B cell (primary cell): ENCODE measurements around the gene TDRD9. TPM values are rescaled to one million over a fixed set of nuclear protein-coding genes. Genes with fewer than 3 reads are reported as not detected.

Source experiments
- ATAC-seq: fragments of 200-7000 bp; cut with Tn5 transposase; one replicate; pipeline ENCODE4 v1.10.0; 2021; ENCODE audit warnings: low read depth, mild to moderate bottlenecking, moderate number of reproducible peaks, moderate library complexity
- CTCF ChIA-PET: fragments of 350-600 bp; sonication (Branson Sonifier 250); formaldehyde crosslinking; loops from one replicate; lab custom pipeline; 2021; ENCODE audit warnings: antibody characterized with exemption, inconsistent platforms; lab: Charles Lee
- POLR2A ChIA-PET: fragments of 350-600 bp; sonication (Branson Sonifier 250); formaldehyde crosslinking; loops from one replicate; lab custom pipeline; 2021; ENCODE audit warnings: antibody characterized with exemption; lab: Charles Lee
- DNase-seq: peaks from one replicate; pipeline ENCODE4 v3.0.0; 2013
- H2AFZ ChIP-seq: 2 replicates; pipeline ENCODE4 v1.6.1; 2012; ENCODE audit warnings: mild to moderate bottlenecking, low read depth, low read length; ENCODE audit not compliant: insufficient read depth, poor library complexity, severe bottlenecking
- H3K27ac ChIP-seq, 2 donors: 1 replicate in 1 of 2; 2 replicates in 1 of 2; pipeline ENCODE4 v1.5.1; 2012 to 2013; ENCODE audit warnings: low read length in 2 of 2, mild to moderate bottlenecking in 2 of 2, moderate library complexity in 1 of 2
- H3K27me3 ChIP-seq, 4 experiments: fragments of 200-600 bp in 1 of 4; sonication (generic) in 1 of 4; replicated peaks in 1 of 4; 1 replicate in 2 of 4; 2 replicates in 2 of 4; pipeline versions ENCODE4 v1.6.1 to v1.7.0; 2013 to 2016; ENCODE audit warnings: low read length in 3 of 4, mild to moderate bottlenecking in 2 of 4, mixed read lengths in 1 of 4, moderate library complexity in 1 of 4; ENCODE audit not compliant: insufficient read depth in 4 of 4, control insufficient read depth in 3 of 4; ENCODE audit errors: control extremely low read depth in 1 of 4
- H3K36me3 ChIP-seq, 2 experiments: replicated peaks in 1 of 2; 1 replicate in 1 of 2; 2 replicates in 1 of 2; pipeline versions ENCODE4 v1.6.1 to v1.7.1; 2013; ENCODE audit warnings: low read length in 1 of 2; ENCODE audit not compliant: insufficient read depth in 2 of 2, control insufficient read depth in 1 of 2; ENCODE audit errors: control extremely low read depth in 1 of 2, extremely low read depth in 1 of 2
- H3K4me1 ChIP-seq, 2 donors: fragments of 200-600 bp in 1 of 2; sonication (generic) in 1 of 2; 1 replicate in 1 of 2; 2 replicates in 1 of 2; pipeline versions ENCODE4 v1.5.1 to v1.6.1; 2013 to 2017; ENCODE audit warnings: low read length in 2 of 2; ENCODE audit not compliant: control insufficient read depth in 2 of 2, insufficient read depth in 2 of 2
- H3K4me2 ChIP-seq: replicated peaks from 2 replicates; pipeline ENCODE3; 2012; ENCODE audit warnings: mild to moderate bottlenecking, low read depth, low read length; ENCODE audit not compliant: poor library complexity, severe bottlenecking
- H3K4me3 ChIP-seq, 5 experiments: fragments of 200-600 bp in 1 of 5; sonication (generic) in 1 of 5; 1 replicate in 3 of 5; 2 replicates in 2 of 5; pipeline versions ENCODE4 v1.5.1 to v1.7.0; 2011 to 2016; ENCODE audit warnings: low read length in 4 of 5, mild to moderate bottlenecking in 4 of 5, low read depth in 2 of 5, control low read depth in 1 of 5, moderate library complexity in 1 of 5; ENCODE audit not compliant: insufficient read depth in 1 of 5; ENCODE audit errors: control extremely low read depth in 1 of 5, extremely low read depth in 1 of 5
- H3K79me2 ChIP-seq: fragments of 200-600 bp; sonication (generic); one replicate; pipeline ENCODE4 v1.6.0; 2016; ENCODE audit warnings: low read length; ENCODE audit not compliant: control insufficient read depth, insufficient read depth
- H3K9ac ChIP-seq: fragments of 200-600 bp; sonication (generic); 2 replicates; pipeline ENCODE4 v1.6.1; 2017; ENCODE audit warnings: mild to moderate bottlenecking, low read length, moderate library complexity
- H3K9me3 ChIP-seq, 3 donors: one replicate each; pipeline versions ENCODE4 v1.6.1 to v1.7.1; 2013; ENCODE audit warnings: low read length in 2 of 3; ENCODE audit not compliant: control insufficient read depth in 2 of 3, insufficient read depth in 1 of 3; ENCODE audit errors: control extremely low read depth in 1 of 3
- H4K20me1 ChIP-seq: 2 replicates; pipeline ENCODE4 v1.6.0; 2012; ENCODE audit warnings: mild to moderate bottlenecking, low read length; ENCODE audit not compliant: insufficient read depth, control insufficient read depth, poor library complexity, severe bottlenecking
- H3K27ac Mint-ChIP-seq: one replicate; pipeline ENCODE4 v1.8.0; 2021; ENCODE audit warnings: mixed read lengths
- H3K27me3 Mint-ChIP-seq: one replicate; pipeline ENCODE4 v1.8.0; 2021; ENCODE audit warnings: mixed read lengths
- H3K4me1 Mint-ChIP-seq: one replicate; pipeline ENCODE4 v1.8.0; 2021; ENCODE audit warnings: mixed read lengths
- H3K4me3 Mint-ChIP-seq: one replicate; pipeline ENCODE4 v1.8.0; 2021; ENCODE audit warnings: mixed read lengths
- H3K9me3 Mint-ChIP-seq: one replicate; pipeline ENCODE4 v1.8.0; 2022; ENCODE audit warnings: mixed read lengths; ENCODE audit not compliant: insufficient read depth
- EZH2 ChIP-seq: IDR thresholded peaks from 2 replicates; pipeline ENCODE4 v1.6.1; 2012; ENCODE audit warnings: borderline replicate concordance, low read depth, mild to moderate bottlenecking, moderate library complexity, low read length; ENCODE audit not compliant: insufficient read depth, poor library complexity, severe bottlenecking
- WGBS: methylation state at CpG from one replicate; pipeline ENCODE4 v1.1.5; 2013; ENCODE audit warnings: missing lambda C conversion rate; ENCODE audit not compliant: insufficient coverage; 5-methylcytosine and 5-hydroxymethylcytosine counted together
- intact Hi-C: fragments of 100-400 bp; cut with micrococcal nuclease; formaldehyde crosslinking; loops from one replicate; pipeline ENCODE4 v1.10.0; 2022
- polyA plus RNA-seq: library from polyadenylated mRNA; depleted of rRNA; stranded (reverse); fragments of >200 nt; gene quantifications from 2 replicates; pipeline ENCODE4 v1.2.3, GENCODE V29; 2012
- total RNA-seq, 2 donors: library from RNA; stranded (reverse); fragments of 120-200 nt in 1 of 2; gene quantifications; 1 replicate in 1 of 2; 2 replicates in 1 of 2; pipeline versions ENCODE4 v1.2.3 to v1.2.4, GENCODE V29; 2013 to 2022
- TF ChIP-seq, protein P1 (sequence below): fragments of 200-600 bp; IDR thresholded peaks from one replicate; pipeline ENCODE4 v1.8.0; 2022; ENCODE audit warnings: antibody characterized with exemption, mild to moderate bottlenecking

TDRD9 gene
- total and polyA plus RNA-seq, 2 donors (not counting 1 experiment from before 2014, with no cell fraction given): 1.1 to 2.4 TPM

DNA sequence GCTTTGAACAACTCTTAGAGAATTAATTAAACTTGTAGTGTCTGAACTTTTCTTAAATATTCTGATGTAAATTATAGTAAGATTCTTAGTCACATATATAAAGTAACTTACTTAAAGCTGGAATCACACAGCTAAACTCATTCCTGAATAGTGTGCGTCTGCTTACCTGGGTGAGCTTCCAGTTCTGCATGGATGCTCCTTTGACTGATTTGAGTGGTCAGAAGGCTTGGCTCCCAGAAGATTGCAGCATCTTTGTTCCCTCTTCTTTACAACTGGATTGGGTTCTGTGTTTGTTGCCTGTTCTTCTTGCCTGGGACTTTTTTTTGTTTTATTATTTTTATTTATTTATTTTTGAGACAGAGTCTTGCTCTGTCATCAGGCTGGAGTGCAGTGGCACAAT, 90.8 kb downstream of the TDRD9 start:
- no peak overlapping the region for H3K4me3 Mint-ChIP-seq
- peaks cover 36% of the 10 kb centered on the region for H3K27me3 Mint-ChIP-seq
- no peak overlapping the region for H3K4me2 ChIP-seq
- H3K4me1 ChIP-seq: no peaks in the 10 kb centered on the region
- H3K27me3 ChIP-seq: peaks cover 0 to 5% (median 1%) of the 10 kb centered on the region in 4 experiments
- TF ChIP-seq EZH2: no peak
- TF ChIP-seq, protein P1, sequence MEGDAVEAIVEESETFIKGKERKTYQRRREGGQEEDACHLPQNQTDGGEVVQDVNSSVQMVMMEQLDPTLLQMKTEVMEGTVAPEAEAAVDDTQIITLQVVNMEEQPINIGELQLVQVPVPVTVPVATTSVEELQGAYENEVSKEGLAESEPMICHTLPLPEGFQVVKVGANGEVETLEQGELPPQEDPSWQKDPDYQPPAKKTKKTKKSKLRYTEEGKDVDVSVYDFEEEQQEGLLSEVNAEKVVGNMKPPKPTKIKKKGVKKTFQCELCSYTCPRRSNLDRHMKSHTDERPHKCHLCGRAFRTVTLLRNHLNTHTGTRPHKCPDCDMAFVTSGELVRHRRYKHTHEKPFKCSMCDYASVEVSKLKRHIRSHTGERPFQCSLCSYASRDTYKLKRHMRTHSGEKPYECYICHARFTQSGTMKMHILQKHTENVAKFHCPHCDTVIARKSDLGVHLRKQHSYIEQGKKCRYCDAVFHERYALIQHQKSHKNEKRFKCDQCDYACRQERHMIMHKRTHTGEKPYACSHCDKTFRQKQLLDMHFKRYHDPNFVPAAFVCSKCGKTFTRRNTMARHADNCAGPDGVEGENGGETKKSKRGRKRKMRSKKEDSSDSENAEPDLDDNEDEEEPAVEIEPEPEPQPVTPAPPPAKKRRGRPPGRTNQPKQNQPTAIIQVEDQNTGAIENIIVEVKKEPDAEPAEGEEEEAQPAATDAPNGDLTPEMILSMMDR: no peak
- no peak overlapping the region for H3K27ac ChIP-seq
- H3K9me3 ChIP-seq: no peaks in the 10 kb centered on the region
- H3K27ac Mint-ChIP-seq: no peak overlapping the region
- no peak for DNase-seq
- no peak overlapping the region for H3K4me3 ChIP-seq
- no peak overlapping the region for H2AFZ ChIP-seq
- no peaks in the 10 kb centered on the region for H3K9me3 Mint-ChIP-seq
- H3K36me3 ChIP-seq: no peaks in the 10 kb centered on the region
- ChIA-PET POLR2A (no interaction called here), CTCF (no interaction called here)
- intact Hi-C loops: no loop called here
- H3K9ac ChIP-seq: no peak overlapping the region
- no peaks in the 10 kb centered on the region for H4K20me1 ChIP-seq
- H3K4me1 Mint-ChIP-seq: no peaks in the 10 kb centered on the region
- no peak for ATAC-seq
- no CpG with 5 or more reads among the region's 1 CpG for whole genome bisulfite sequencing
- H3K79me2 ChIP-seq: no peaks in the 10 kb centered on the region

DNA sequence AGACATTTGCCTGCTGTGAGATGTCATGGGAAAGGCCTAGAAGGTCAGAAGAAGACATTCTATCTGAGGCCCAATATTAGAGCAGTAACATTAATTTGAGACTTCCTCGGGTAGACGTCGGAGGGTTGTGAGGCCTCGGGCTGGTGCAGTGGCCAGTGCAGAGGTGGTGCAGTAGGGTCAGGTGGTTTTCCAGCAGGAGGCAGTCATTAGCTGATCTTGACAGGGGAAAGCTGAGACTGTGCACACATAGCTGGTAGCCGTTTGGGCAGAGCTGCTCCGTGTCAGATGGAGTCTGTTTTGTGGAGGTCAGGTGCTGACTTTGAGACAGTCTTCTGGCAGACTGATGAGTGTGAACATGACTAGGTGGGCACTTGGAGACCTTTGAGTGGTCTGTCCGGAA, 91.5 kb downstream of the TDRD9 start:
- Histone ChIP-seq H3K36me3 (no peaks in the 10 kb centered on the region), H2AFZ (no peak overlapping the region), H3K9me3 (no peaks in the 10 kb centered on the region), H3K27me3 (peaks cover 0 to 5% (median 1%) of the 10 kb centered on the region in 4 experiments), H3K4me2 (no peak overlapping the region), H3K79me2 (no peaks in the 10 kb centered on the region), H4K20me1 (no peaks in the 10 kb centered on the region), H3K27ac (no peak overlapping the region), H3K4me1 (no peaks in the 10 kb centered on the region), H3K4me3 (no peak overlapping the region), H3K9ac (no peak overlapping the region)
- H3K27ac Mint-ChIP-seq: no peak overlapping the region
- intact Hi-C loops: no loop called here
- ChIA-PET POLR2A (no interaction called here), CTCF (no interaction called here)
- H3K4me3 Mint-ChIP-seq: no peak overlapping the region
- TF ChIP-seq, protein P1: no peak
- no peak for TF ChIP-seq EZH2
- DNase-seq (no peak), ATAC-seq (no peak)
- 87% methylated on average over 7 of the region's 7 CpGs for WGBS
- H3K27me3 Mint-ChIP-seq: peaks cover 36% of the 10 kb centered on the region
- no peaks in the 10 kb centered on the region for H3K4me1 Mint-ChIP-seq
- no peaks in the 10 kb centered on the region for H3K9me3 Mint-ChIP-seq
